GM12878 (cell line): ENCODE measurements around the gene RASA1. TPM values are rescaled to one million over a fixed set of nuclear protein-coding genes. Genes with fewer than 3 reads are reported as not detected.

ENCODE experiments used
- ATAC-seq: fragments of 200-7000 bp; cut with Tn5 transposase; 3 replicates; pipeline ENCODE4 v1.9.1; 2020; ENCODE audit warnings: mild to moderate bottlenecking, moderate library complexity
- BruUV-seq: library from RNA; stranded (reverse); fragments of 400-500 nt; replicated peaks from 2 replicates; lab custom pipeline; 2021; lab: Mats Ljungman, UMichigan
- CTCF ChIA-PET: fragments of 300-600 bp; sonication (Branson Sonifier 250); formaldehyde crosslinking; extraction: SDS; loops from one replicate; lab custom pipeline; 2021; ENCODE audit warnings: inconsistent platforms; lab: Yijun Ruan, JAX
- POLR2A ChIA-PET: fragments of 350-600 bp; formaldehyde crosslinking; extraction: SDS; loops from one replicate; lab custom pipeline; 2021; ENCODE audit warnings: inconsistent platforms; lab: Charles Lee
- RAD21 ChIA-PET: fragments of 300-600 bp; sonication (Branson Sonifier 250); formaldehyde crosslinking; loops from one replicate; lab custom pipeline; 2023; ENCODE audit warnings: antibody characterized with exemption; ENCODE audit not compliant: unreplicated experiment; lab: Charles Lee
- SMC1A ChIA-PET: fragments of 300-600 bp; sonication (Branson Sonifier 250); formaldehyde crosslinking; loops from one replicate; lab custom pipeline; 2023; ENCODE audit not compliant: unreplicated experiment, uncharacterized antibody; lab: Charles Lee
- DNase-seq: peaks from one replicate; pipeline ENCODE4 v3.0.0-alpha.2; 2011; ENCODE audit warnings: low read depth, low spot score
- FAIRE-seq: peaks from 3 replicates; lab custom pipeline; 2011; peaks lifted over from hg19 to GRCh38; lab: Jason Lieb, UNC
- H2AFZ ChIP-seq: 2 replicates; pipeline ENCODE4 v1.6.0; 2011; ENCODE audit warnings: low read depth, low read length, control low read depth; ENCODE audit not compliant: control insufficient read depth
- H3K27ac ChIP-seq: 2 replicates; pipeline ENCODE4 v1.5.1; 2011; ENCODE audit warnings: control low read depth; ENCODE audit not compliant: control insufficient read depth, insufficient read depth
- H3K27me3 ChIP-seq, 2 experiments: replicated peaks in 1 of 2; 2 replicates each; pipeline versions ENCODE4 v1.6.0 to v1.6.1; 2011; ENCODE audit warnings: low read length in 1 of 2; ENCODE audit not compliant: control insufficient read depth in 2 of 2, insufficient read depth in 2 of 2
- H3K36me3 ChIP-seq, 2 experiments: 2 replicates each; pipeline ENCODE4 v1.5.1; 2011; ENCODE audit warnings: low read length in 1 of 2; ENCODE audit not compliant: control insufficient read depth in 2 of 2, insufficient read depth in 2 of 2
- H3K4me1 ChIP-seq: 2 replicates; pipeline ENCODE4 v1.6.1; 2011; ENCODE audit warnings: mild to moderate bottlenecking, low read length, moderate library complexity, mixed read lengths; ENCODE audit not compliant: control insufficient read depth, insufficient read depth
- H3K4me2 ChIP-seq: 2 replicates; pipeline ENCODE4 v1.6.0; 2011; ENCODE audit warnings: control low read depth; ENCODE audit not compliant: control insufficient read depth, insufficient read depth
- H3K4me3 ChIP-seq: fragments of 200-600 bp; sonication (generic); 2 replicates; pipeline ENCODE4 v1.5.1; 2016
- H3K79me2 ChIP-seq: 2 replicates; pipeline ENCODE4 v1.6.0; 2011; ENCODE audit warnings: low read length; ENCODE audit not compliant: control insufficient read depth, insufficient read depth
- H3K9ac ChIP-seq: 2 replicates; pipeline ENCODE4 v1.8.0; 2011; ENCODE audit warnings: low read length, control low read depth, mixed read lengths; ENCODE audit not compliant: control insufficient read depth, insufficient read depth
- H3K9me3 ChIP-seq: replicated peaks from 3 replicates; pipeline ENCODE4 v1.5.1; 2011; ENCODE audit warnings: mild to moderate bottlenecking, low read length; ENCODE audit not compliant: control insufficient read depth, insufficient read depth
- H4K20me1 ChIP-seq: 2 replicates; pipeline ENCODE4 v1.6.0; 2011; ENCODE audit not compliant: control insufficient read depth, insufficient read depth
- CEBPB ChIP-seq, 2 experiments: fragments of 150-350 bp in 1 of 2; IDR thresholded peaks; 2 replicates each; pipeline ENCODE4 v1.6.1; 2012 to 2014; ENCODE audit warnings: low read depth in 2 of 2, low read length in 2 of 2, borderline replicate concordance in 1 of 2, inconsistent platforms in 1 of 2
- IRF3 ChIP-seq: fragments of 450-650 bp; IDR thresholded peaks from 2 replicates; pipeline ENCODE4 v1.6.1; 2014; ENCODE audit warnings: mild to moderate bottlenecking
- MEF2A ChIP-seq: IDR thresholded peaks from 2 replicates; pipeline ENCODE4 v1.6.1; 2011; ENCODE audit warnings: low read depth, mild to moderate bottlenecking, low read length, moderate library complexity; ENCODE audit not compliant: insufficient read depth
- MYB ChIP-seq: fragments of 150-350 bp; IDR thresholded peaks from 2 replicates; pipeline ENCODE4 v1.6.1; 2014; ENCODE audit warnings: mild to moderate bottlenecking, low read depth, low read length, borderline replicate concordance
- NR2C2 ChIP-seq: IDR thresholded peaks from 2 replicates; pipeline ENCODE4 v1.6.1; 2011; ENCODE audit warnings: borderline replicate concordance, low read depth; ENCODE audit not compliant: control insufficient read depth, insufficient read length
- NR2F1 ChIP-seq: fragments of 450-650 bp; conservative IDR thresholded peaks from 2 replicates; pipeline ENCODE4 v1.6.1; 2017; ENCODE audit warnings: mild to moderate bottlenecking
- RB1 ChIP-seq: fragments of 450-650 bp; formaldehyde crosslinking; IDR thresholded peaks from 2 replicates; pipeline ENCODE4 v1.6.1; 2017; ENCODE audit warnings: mild to moderate bottlenecking, borderline replicate concordance
- SMAD5 ChIP-seq: IDR thresholded peaks from 2 replicates; pipeline ENCODE4 v1.6.1; 2016; ENCODE audit warnings: antibody characterized with exemption, low read depth
- SMC3 ChIP-seq: IDR thresholded peaks from 2 replicates; pipeline ENCODE4 v1.6.1; 2011; ENCODE audit warnings: low read length, improper control_type of control experiment, borderline replicate concordance
- SUPT20H ChIP-seq: IDR thresholded peaks from 2 replicates; pipeline ENCODE4 v1.6.1; 2011; ENCODE audit warnings: low read depth, mild to moderate bottlenecking, low read length, moderate library complexity, borderline replicate concordance; ENCODE audit not compliant: control insufficient read depth
- TBL1XR1 ChIP-seq: IDR thresholded peaks from 2 replicates; pipeline ENCODE4 v1.6.1; 2012; ENCODE audit warnings: low read depth, low read length, improper control_type of control experiment
- ZBTB33 ChIP-seq: fragments of 450-650 bp; IDR thresholded peaks from 2 replicates; pipeline ENCODE4 v1.6.1; 2017; ENCODE audit warnings: mild to moderate bottlenecking
- ZNF24 ChIP-seq: fragments of 450-650 bp; IDR thresholded peaks from 2 replicates; pipeline ENCODE4 v1.6.1; 2017; ENCODE audit warnings: antibody characterized with exemption, mild to moderate bottlenecking
- WGBS: methylation state at CpG from one replicate; pipeline ENCODE4 v1.1.6; 2016; ENCODE audit warnings: low lambda C conversion rate; ENCODE audit not compliant: insufficient replicate concordance, insufficient coverage; ENCODE audit errors: missing lambda C conversion rate; 5-methylcytosine and 5-hydroxymethylcytosine counted together
- in situ Hi-C: fragments of 300-500 bp; cut with MboI; formaldehyde crosslinking; loops from 9 replicates; pipeline ENCODE4 v1.14.3; 2018; ENCODE audit warnings: mixed read lengths
- intact Hi-C: fragments of 100-400 bp; cut with micrococcal nuclease; formaldehyde crosslinking; loops from one replicate; pipeline ENCODE4 v1.14.2; 2022; ENCODE audit not compliant: unreplicated experiment
- polyA plus RNA-seq, 11 experiments: library from polyadenylated mRNA; depleted of rRNA in 4 of 11; unstranded in 6 of 11; stranded (reverse) in 5 of 11; fragments of >200 nt; fragmentation: Nextera tagmentation in 4 of 11; fragmentation: Illumina TruSeq in 1 of 11; extraction: Ambion mirVana in 4 of 11; extraction: Trizol in 1 of 11; gene quantifications; 1 replicate in 1 of 11; 2 replicates in 10 of 11; pipeline versions ENCODE4 v1.2.1 to v1.2.3, GENCODE V29; 2011 to 2016; ENCODE audit warnings: inconsistent platforms in 2 of 11, missing spikeins in 2 of 11, low read depth in 1 of 11
- total RNA-seq, 4 experiments: library from RNA; depleted of rRNA in 3 of 4; stranded (reverse); fragments of >200 nt in 3 of 4; fragmentation: Illumina TruSeq in 1 of 4; extraction: Trizol in 1 of 4; gene quantifications; 2 replicates each; pipeline versions ENCODE4 v1.2.1 to v1.2.3, GENCODE V29; 2013 to 2021

The RASA1 gene
- total and polyA plus RNA-seq, 10 of the 15 experiments (the other 5 are each of a cell fraction or from before 2014, with no cell fraction given), result 7.8 to 72.3 (median 21.8) TPM

GRCh38 chr5:87382224-87382623, 114.5 kb downstream of the RASA1 start:
- Histone ChIP-seq H3K9ac (no peak overlapping the region), H3K4me2 (no peak overlapping the region), H3K79me2 (no peaks in the 10 kb centered on the region), H3K4me1 (no peaks in the 10 kb centered on the region), H2AFZ (no peak overlapping the region), H3K9me3 (no peaks in the 10 kb centered on the region), H3K4me3 (no peak overlapping the region), H3K27ac (no peak overlapping the region), H4K20me1 (no peaks in the 10 kb centered on the region), H3K36me3 (peaks cover 0 to 34% of the 10 kb centered on the region in 2 experiments; a peak in 3 of 4 replicates), H3K27me3 (no peaks in the 10 kb centered on the region)
- no peak for ATAC-seq
- no peak for DNase-seq
- WGBS, result 100% methylated on average over 1 of the region's 1 CpG
- RAD21 ChIA-PET, result interaction anchor here (0.9 kb wide), 1 partner anchor 313 kb away, joined by 3 read pairs; no protein-coding TSS in a partner anchor
- POLR2A ChIA-PET, result no interaction called here
- BruUV-seq, result no TSS peak
- intact Hi-C loops (no loop called here), in situ Hi-C loops (no loop called here)
- no peak for FAIRE-seq
- SMC1A ChIA-PET, result no interaction called here
- TF ChIP-seq SUPT20H (no peak), NR2C2 (no peak), MEF2A (no peak)
- CTCF ChIA-PET, result no interaction called here

GRCh38 chr5:87383216-87383615, 115.5 kb downstream of the RASA1 start:
- no peaks in the 10 kb centered on the region for H3K79me2 ChIP-seq
- DNase-seq (no peak), ATAC-seq (no peak), FAIRE-seq (peak; percentile 81)
- H3K4me1 ChIP-seq, result no peaks in the 10 kb centered on the region
- ChIA-PET CTCF (interaction anchor here (0.6 to 1.3 kb wide), 3 partner anchors 12 to 1655 kb away, joined by 3 to 4 read pairs (median 3); no protein-coding TSS in a partner anchor), RAD21 (interaction anchor here (0.9 to 1.4 kb wide), 2 partner anchors 17 to 314 kb away, joined by 3 to 4 read pairs; no protein-coding TSS in a partner anchor), SMC1A (interaction anchor here (1.5 to 2.7 kb wide), 6 partner anchors 10 to 313 kb away, joined by 4 to 15 read pairs (median 5); no protein-coding TSS in a partner anchor), POLR2A (no interaction called here)
- 96% methylated on average over 1 of the region's 1 CpG for WGBS
- no peaks in the 10 kb centered on the region for H3K27me3 ChIP-seq
- in situ Hi-C loops (no loop called here), intact Hi-C loops (no loop called here)
- peaks cover 0 to 26% of the 10 kb centered on the region in 2 experiments; a peak in 3 of 4 replicates for H3K36me3 ChIP-seq
- no peak overlapping the region for H3K27ac ChIP-seq
- BruUV-seq, result no TSS peak
- no peaks in the 10 kb centered on the region for H3K9me3 ChIP-seq
- H3K9ac ChIP-seq, result no peak overlapping the region
- no peak overlapping the region for H3K4me2 ChIP-seq
- H3K4me3 ChIP-seq, result no peak overlapping the region
- no peaks in the 10 kb centered on the region for H4K20me1 ChIP-seq
- no peak overlapping the region for H2AFZ ChIP-seq
- TF ChIP-seq SMC3 (no peak), CEBPB (IDR thresholded peaks at IDR 0.05; ENCODE audit: borderline replicate concordance in 1 of 2, low read depth in 2 of 2, low read length in 2 of 2) (no peak), ZBTB33 (no peak), IRF3 (no peak), MYB (no peak), SMAD5 (no peak), ZNF24 (no peak), RB1 (no peak), TBL1XR1 (no peak), NR2F1 (no peak)
